AG09319 (cell line): ENCODE results near the gene UCN.

Experiments used
- DNase-seq: peaks from one replicate; pipeline ENCODE4 v3.0.0-alpha.2; 2010; ENCODE audit warnings: low read depth; ENCODE audit errors: extremely low read depth
- CTCF ChIP-seq: IDR thresholded peaks from 2 replicates; pipeline ENCODE4 v1.5.1; 2011; ENCODE audit warnings: low read depth, mild to moderate bottlenecking, inconsistent platforms, low read length, moderate library complexity

Gene UCN

DNA sequence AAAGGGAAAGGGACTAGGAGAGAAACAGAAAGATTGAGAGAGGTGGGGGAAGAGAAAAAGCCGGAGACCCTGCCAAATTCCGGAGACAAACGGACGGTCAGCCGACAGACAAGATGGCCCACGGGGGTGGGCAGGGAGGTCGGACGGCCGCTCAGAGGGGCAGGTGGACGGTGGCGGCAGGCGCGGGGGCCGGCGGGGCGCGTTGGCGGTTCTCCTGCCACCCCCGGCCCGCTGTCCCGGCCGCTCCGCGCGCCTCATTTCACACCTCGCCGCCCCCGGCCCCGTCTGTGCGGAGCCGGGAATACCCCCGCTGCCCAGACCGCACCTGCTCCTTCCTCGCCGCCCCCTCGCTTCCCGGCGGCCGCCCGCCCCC, 46.3 kb downstream of the UCN start:
- DNase-seq: no peak
- TF ChIP-seq CTCF: no peak

DNA sequence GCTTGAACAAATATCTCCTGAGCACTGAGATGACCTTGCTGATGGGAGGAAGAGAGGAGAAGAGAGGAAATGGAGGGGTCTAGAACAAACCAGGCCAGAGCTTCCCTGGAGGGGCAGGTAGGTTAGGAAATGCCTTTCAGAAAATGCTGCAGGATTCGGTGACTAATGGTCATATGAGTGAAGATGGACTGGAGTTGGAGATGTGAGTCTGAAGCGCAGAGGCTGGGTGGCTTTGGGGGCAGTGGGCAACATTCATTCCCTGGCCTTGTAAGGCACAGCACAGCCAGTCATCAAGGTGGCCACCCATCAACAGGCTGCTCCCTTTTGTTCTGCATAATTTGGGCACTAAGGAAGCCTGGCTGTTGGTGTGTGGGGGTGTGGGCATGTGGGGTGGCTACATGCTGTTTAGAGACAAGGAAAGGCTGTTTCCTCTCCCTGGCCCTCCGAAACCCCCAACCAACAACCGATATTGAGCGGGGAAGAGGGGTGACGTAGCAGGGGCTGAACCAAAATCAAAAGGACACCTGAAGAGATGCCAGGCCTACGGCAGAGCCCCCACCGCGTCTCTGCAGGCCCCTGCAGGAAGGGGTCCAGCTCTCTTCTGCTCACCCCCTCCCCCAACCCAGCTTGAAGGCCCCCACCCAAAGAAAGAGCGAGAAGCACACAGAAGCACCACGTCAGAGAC, 46.9 kb downstream of the UCN start:
- DNase-seq: no peak
- TF ChIP-seq CTCF: no peak

DNA sequence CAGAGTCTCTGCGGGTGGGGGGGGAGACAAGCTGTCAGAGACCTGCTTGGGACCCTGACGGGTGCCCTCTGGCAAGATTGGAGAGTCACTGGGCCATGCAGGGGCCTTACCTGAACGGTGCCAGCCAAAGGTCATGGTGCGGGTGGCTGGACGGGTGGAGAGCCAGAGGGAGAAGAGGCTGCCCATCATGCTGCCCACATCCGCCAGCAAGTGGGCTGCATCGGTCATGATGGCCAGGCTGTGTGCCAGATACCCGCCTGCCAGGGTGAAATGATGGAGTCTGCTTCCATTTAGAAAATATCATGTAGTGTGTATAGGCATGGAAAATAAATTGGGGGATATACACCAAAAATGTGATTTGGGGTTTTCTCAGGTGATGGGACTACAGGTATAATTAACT, 50.2 kb downstream of the UCN start:
- DNase-seq: no peak
- no peak for TF ChIP-seq CTCF
